MCF 10A (cell line): ENCODE data around the gene ACAN. TPM values are rescaled to one million over a fixed set of nuclear protein-coding genes. Genes with fewer than 3 reads are reported as not detected.
A peak's percentile ranks its signal among the peaks of the same experiment; 100 is the strongest.

ENCODE experiments used
- BruUV-seq: library from RNA; stranded (reverse); fragments of 400-500 nt; replicated peaks from 2 replicates; lab custom pipeline; 2021; lab: Mats Ljungman, UMichigan
- CTCF ChIA-PET: fragments of 300-600 bp; sonication (Branson Sonifier 250); formaldehyde crosslinking; extraction: SDS; loops from one replicate; lab custom pipeline; 2021; ENCODE audit warnings: antibody characterized with exemption, inconsistent platforms; lab: Yijun Ruan, JAX
- POLR2A ChIA-PET: fragments of 300-600, 350-650 bp; sonication (Branson Sonifier 250); formaldehyde crosslinking; extraction: SDS; loops from one replicate; lab custom pipeline; 2020; ENCODE audit warnings: antibody characterized with exemption, inconsistent platforms; lab: Yijun Ruan, JAX
- DNase-seq: peaks from one replicate; pipeline ENCODE4 v3.0.0-alpha.2; 2018; ENCODE audit not compliant: unreplicated experiment
- H3K27ac Mint-ChIP-seq: one replicate; pipeline ENCODE4 v1.8.0; 2022; ENCODE audit warnings: mild to moderate bottlenecking, low read depth, mixed read lengths; ENCODE audit not compliant: unreplicated experiment
- H3K27me3 Mint-ChIP-seq: one replicate; pipeline ENCODE4 v1.8.0; 2022; ENCODE audit warnings: mixed read lengths; ENCODE audit not compliant: insufficient read depth, unreplicated experiment
- H3K36me3 Mint-ChIP-seq: one replicate; pipeline ENCODE4 v1.8.0; 2022; ENCODE audit warnings: mild to moderate bottlenecking, moderate library complexity, mixed read lengths; ENCODE audit not compliant: insufficient read depth, unreplicated experiment
- H3K4me1 Mint-ChIP-seq: one replicate; pipeline ENCODE4 v1.8.0; 2022; ENCODE audit warnings: mixed read lengths; ENCODE audit not compliant: insufficient read depth, unreplicated experiment
- H3K4me3 Mint-ChIP-seq: one replicate; pipeline ENCODE4 v1.8.0; 2022; ENCODE audit warnings: mild to moderate bottlenecking, moderate library complexity, mixed read lengths; ENCODE audit not compliant: unreplicated experiment
- H3K9me3 Mint-ChIP-seq: one replicate; pipeline ENCODE4 v1.8.0; 2022; ENCODE audit warnings: mixed read lengths; ENCODE audit not compliant: unreplicated experiment
- intact Hi-C: fragments of 100-400 bp; cut with micrococcal nuclease; formaldehyde crosslinking; loops from 2 replicates; pipeline ENCODE4 v1.14.1; 2022
- total RNA-seq: library from RNA; stranded (reverse); gene quantifications from 2 replicates; pipeline ENCODE4 v1.2.3, GENCODE V29; 2022
- TF ChIP-seq, protein P1 (sequence below): fragments of 200-600 bp; IDR thresholded peaks from one replicate; pipeline ENCODE4 v1.8.0; 2022; ENCODE audit warnings: antibody characterized with exemption, mild to moderate bottlenecking; ENCODE audit not compliant: unreplicated experiment

ACAN gene
- total RNA-seq, 1 experiment from 2014 or later = not detected

DNA sequence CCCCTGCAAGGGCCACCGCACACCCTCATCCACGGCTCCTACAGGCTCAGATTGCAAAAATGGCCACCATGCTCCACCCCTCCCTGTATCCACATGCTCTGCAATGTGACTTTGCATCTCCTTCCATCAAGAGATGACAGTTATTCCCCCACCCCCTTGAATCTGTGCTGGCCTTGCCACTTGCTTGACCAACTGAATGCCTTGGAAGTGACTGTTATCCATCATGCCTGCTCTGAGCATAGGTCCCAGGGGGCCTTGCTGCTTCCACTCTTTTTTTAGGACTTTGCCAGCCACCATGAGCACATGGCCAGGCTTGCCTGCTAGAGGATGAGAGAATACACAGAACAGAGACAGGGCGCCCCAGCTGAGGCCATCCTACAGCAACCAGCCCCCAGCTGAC is 78.5 kb downstream of the ACAN start:
- H3K27me3 Mint-ChIP-seq = no peaks in the 10 kb centered on the region
- peaks cover 22% of the 10 kb centered on the region for H3K36me3 Mint-ChIP-seq
- BruUV-seq = no TSS peak
- H3K4me3 Mint-ChIP-seq = no peak overlapping the region
- H3K9me3 Mint-ChIP-seq = no peaks in the 10 kb centered on the region
- TF ChIP-seq, protein P1, sequence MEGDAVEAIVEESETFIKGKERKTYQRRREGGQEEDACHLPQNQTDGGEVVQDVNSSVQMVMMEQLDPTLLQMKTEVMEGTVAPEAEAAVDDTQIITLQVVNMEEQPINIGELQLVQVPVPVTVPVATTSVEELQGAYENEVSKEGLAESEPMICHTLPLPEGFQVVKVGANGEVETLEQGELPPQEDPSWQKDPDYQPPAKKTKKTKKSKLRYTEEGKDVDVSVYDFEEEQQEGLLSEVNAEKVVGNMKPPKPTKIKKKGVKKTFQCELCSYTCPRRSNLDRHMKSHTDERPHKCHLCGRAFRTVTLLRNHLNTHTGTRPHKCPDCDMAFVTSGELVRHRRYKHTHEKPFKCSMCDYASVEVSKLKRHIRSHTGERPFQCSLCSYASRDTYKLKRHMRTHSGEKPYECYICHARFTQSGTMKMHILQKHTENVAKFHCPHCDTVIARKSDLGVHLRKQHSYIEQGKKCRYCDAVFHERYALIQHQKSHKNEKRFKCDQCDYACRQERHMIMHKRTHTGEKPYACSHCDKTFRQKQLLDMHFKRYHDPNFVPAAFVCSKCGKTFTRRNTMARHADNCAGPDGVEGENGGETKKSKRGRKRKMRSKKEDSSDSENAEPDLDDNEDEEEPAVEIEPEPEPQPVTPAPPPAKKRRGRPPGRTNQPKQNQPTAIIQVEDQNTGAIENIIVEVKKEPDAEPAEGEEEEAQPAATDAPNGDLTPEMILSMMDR = no peak
- intact Hi-C loops = no loop called here
- H3K27ac Mint-ChIP-seq = no peak overlapping the region
- no peak for DNase-seq
- no peaks in the 10 kb centered on the region for H3K4me1 Mint-ChIP-seq
- ChIA-PET POLR2A (interaction anchor here (0.6 to 1.8 kb wide), 3 partner anchors 13 to 1488 kb away, joined by 3 to 7 read pairs (median 4); partner anchors contain the start of gene HAPLN3), CTCF (interaction anchor here (0.5 to 1.3 kb wide), 4 partner anchors 10 to 135 kb away, joined by 3 to 5 read pairs (median 4); no protein-coding TSS in a partner anchor)

DNA sequence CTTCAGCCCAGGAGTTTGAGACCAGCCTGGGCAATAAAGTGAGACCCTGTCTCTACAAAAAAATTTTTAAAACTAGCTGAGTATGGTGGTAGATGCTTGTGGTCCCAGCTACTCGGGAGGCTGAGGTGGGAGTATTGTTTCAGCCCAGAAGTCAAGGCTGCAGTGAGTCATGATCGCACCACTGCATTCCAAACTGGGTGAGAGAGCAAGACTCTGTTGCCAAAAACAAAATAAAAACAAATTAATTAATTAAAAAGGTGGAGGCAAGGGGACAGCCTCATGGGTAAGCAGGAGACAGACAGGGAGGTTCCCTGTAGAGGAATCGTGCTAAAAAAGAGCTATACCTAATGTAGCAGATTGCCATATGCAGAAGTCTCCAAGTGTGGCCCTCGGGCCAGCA is 79.5 kb downstream of the ACAN start:
- intact Hi-C loops = no loop called here
- H3K27me3 Mint-ChIP-seq = no peaks in the 10 kb centered on the region
- BruUV-seq = no TSS peak
- H3K4me3 Mint-ChIP-seq = no peak overlapping the region
- CTCF ChIA-PET = interaction anchor here (0.6 to 1.3 kb wide), 5 partner anchors 9 to 246 kb away, joined by 3 to 7 read pairs (median 3); no protein-coding TSS in a partner anchor
- peak; percentile 32 for DNase-seq
- H3K4me1 Mint-ChIP-seq = no peaks in the 10 kb centered on the region
- TF ChIP-seq, protein P1 = no peak
- no peak overlapping the region for H3K27ac Mint-ChIP-seq
- no peaks in the 10 kb centered on the region for H3K9me3 Mint-ChIP-seq
- POLR2A ChIA-PET = interaction anchor here (0.7 to 1.8 kb wide), 5 partner anchors 11 to 82 kb away, joined by 3 to 7 read pairs (median 4); partner anchors contain the start of gene HAPLN3
- H3K36me3 Mint-ChIP-seq = peaks cover 22% of the 10 kb centered on the region

DNA sequence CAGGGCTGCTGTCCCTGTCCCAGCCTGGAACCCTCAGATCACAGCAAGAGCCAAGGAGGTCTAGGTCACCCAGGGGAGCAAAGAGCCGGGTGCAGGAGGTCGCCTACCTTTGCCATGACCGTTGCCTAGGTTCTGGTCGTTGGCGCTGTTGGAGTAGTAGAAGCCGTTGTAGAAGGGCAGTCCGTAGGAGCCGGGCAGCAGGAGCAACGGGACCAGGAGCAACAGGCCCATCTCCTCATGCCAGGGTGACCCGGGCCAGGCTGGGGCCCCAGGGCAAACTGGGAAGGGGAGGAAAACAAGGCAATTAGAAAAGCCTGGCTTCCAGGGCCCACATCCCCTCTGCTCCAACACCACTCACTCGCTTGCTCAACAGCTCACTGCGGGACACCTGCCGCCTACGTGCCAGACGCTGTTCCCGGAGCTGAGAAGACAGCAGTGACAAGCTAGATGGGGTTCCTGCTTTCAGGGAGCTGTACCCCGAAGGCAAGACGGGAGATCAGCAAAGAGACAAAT is 83.9 kb downstream of the ACAN start:
- Mint-ChIP-seq H3K9me3 (no peaks in the 10 kb centered on the region), H3K27ac (no peak overlapping the region), H3K4me1 (no peaks in the 10 kb centered on the region), H3K36me3 (peaks cover 12% of the 10 kb centered on the region), H3K27me3 (no peaks in the 10 kb centered on the region), H3K4me3 (no peak overlapping the region)
- intact Hi-C loops = no loop called here
- ChIA-PET CTCF (interaction anchor here (0.7 to 1.2 kb wide), 4 partner anchors 11 to 231 kb away, joined by 3 to 5 read pairs (median 4); no protein-coding TSS in a partner anchor), POLR2A (no interaction called here)
- no TSS peak for BruUV-seq
- TF ChIP-seq, protein P1 = no peak
- no peak for DNase-seq

DNA sequence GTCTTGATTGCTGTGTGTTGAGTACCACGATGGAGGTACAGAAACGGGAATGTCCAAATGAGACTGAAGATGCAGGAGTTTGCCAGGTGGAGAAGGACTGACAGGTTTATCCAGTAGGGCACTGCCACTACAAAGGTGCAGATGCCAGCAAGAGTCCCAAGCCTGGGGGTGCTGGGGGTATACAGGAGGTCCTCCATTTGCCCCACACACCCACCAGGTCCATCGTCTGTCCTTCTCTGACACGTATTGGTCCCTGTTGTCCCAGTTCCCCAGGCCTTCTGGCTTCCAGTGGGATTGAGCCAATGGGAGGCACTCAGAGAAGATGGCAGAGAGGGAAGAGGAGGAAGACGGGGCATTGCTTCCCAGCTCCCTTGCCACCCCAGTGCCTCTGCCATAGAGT is 85.5 kb downstream of the ACAN start:
- CTCF ChIA-PET = no interaction called here
- Mint-ChIP-seq H3K36me3 (peaks cover 14% of the 10 kb centered on the region), H3K27ac (no peak overlapping the region)

More for the DNA sequence above, 85.5 kb downstream of the ACAN start:
- TF ChIP-seq, protein P1 = no peak
- Mint-ChIP-seq H3K27me3 (no peaks in the 10 kb centered on the region), H3K4me3 (no peak overlapping the region), H3K9me3 (no peaks in the 10 kb centered on the region), H3K4me1 (no peaks in the 10 kb centered on the region)
- BruUV-seq = no TSS peak
- DNase-seq = no peak
- intact Hi-C loops = no loop called here
- POLR2A ChIA-PET = interaction anchor here (0.6 to 1.3 kb wide), 2 partner anchors 230 to 316 kb away, joined by 3 read pairs; no protein-coding TSS in a partner anchor
